GM19395 (cell line): ENCODE data around the gene SNX12.

ENCODE experiments used
- ATAC-seq: cut with Tn5 transposase; IDR thresholded peaks from one replicate; pipeline ENCODE4 v1.9.1; 2021; ENCODE audit warnings: mild to moderate bottlenecking, moderate library complexity; ENCODE audit not compliant: unreplicated experiment

Gene SNX12

GRCh38 chrX:71068044-71068918 lies at the start of gene SNX12:
SNX12 (minus strand) TSS chrX:71068334; CDS start chrX:71068306, 28 bp downstream.
- ATAC-seq: peak; percentile 93

- no peak for ATAC-seq
Observed at GRCh38 chrX:71117358-71117757, 49.2 kb upstream of the SNX12 start.

GRCh38 chrX:71111921-71112431 lies 43.8 kb upstream of the SNX12 start:
- ATAC-seq: peak; percentile 18

GRCh38 chrX:71111141-71111843 lies 43.2 kb upstream of the SNX12 start, which contains the start of gene IL2RG:
IL2RG (minus strand) TSS chrX:71111577; CDS start chrX:71111539, 38 bp downstream.
- ATAC-seq: peak; percentile 92

- no peak for ATAC-seq
Observed at GRCh38 chrX:71109051-71109450, 40.9 kb upstream of the SNX12 start.

- no peak for ATAC-seq
Observed at GRCh38 chrX:71107762-71108360, 39.7 kb upstream of the SNX12 start.

GRCh38 chrX:71107245-71107644 lies 39.1 kb upstream of the SNX12 start:
- ATAC-seq: no peak

- no peak for ATAC-seq
Observed at GRCh38 chrX:71106427-71106826, 38.3 kb upstream of the SNX12 start, which contains the start of gene CXorf65. CXorf65 (minus strand) TSS chrX:71106740; CDS start chrX:71106556, 184 bp downstream.

GRCh38 chrX:71105628-71106027 lies 37.5 kb upstream of the SNX12 start:
- ATAC-seq: no peak

- ATAC-seq: peak; percentile 53
Observed at GRCh38 chrX:71103110-71103983, 35.2 kb upstream of the SNX12 start.

GRCh38 chrX:71102292-71102691 lies 34.2 kb upstream of the SNX12 start:
- no peak for ATAC-seq

GRCh38 chrX:71100581-71101505 lies 32.7 kb upstream of the SNX12 start:
- no peak for ATAC-seq

GRCh38 chrX:71099736-71100135 lies 31.6 kb upstream of the SNX12 start:
- ATAC-seq: no peak

GRCh38 chrX:71098951-71099506 lies 30.9 kb upstream of the SNX12 start:
- ATAC-seq: no peak

- no peak for ATAC-seq
Observed at GRCh38 chrX:71098302-71098701, 30.2 kb upstream of the SNX12 start.

- ATAC-seq: no peak
Observed at GRCh38 chrX:71096760-71097032, 28.6 kb upstream of the SNX12 start.

- no peak for ATAC-seq
Observed at GRCh38 chrX:71095981-71096759, 28.0 kb upstream of the SNX12 start.

GRCh38 chrX:71095555-71095980 lies 27.4 kb upstream of the SNX12 start, which contains the start of gene FOXO4:
FOXO4 (plus strand) TSS chrX:71095851; CDS start chrX:71096529, 678 bp downstream.
- peak; percentile 87 for ATAC-seq
